Lung (tissue), 13 donors: ENCODE data around the gene NCSTN. TPM values are rescaled to one million over a fixed set of nuclear protein-coding genes. Genes with fewer than 3 reads are reported as not detected.

Source experiments
- ATAC-seq: fragments of 200-7000 bp; cut with Tn5 transposase; one replicate; pipeline ENCODE4 v1.9.1; 2020; ENCODE audit warnings: moderate number of reproducible peaks; ENCODE audit not compliant: insufficient read depth, low FRiP score
- DNase-seq, 3 donors: peaks; one replicate each; pipeline ENCODE4 v3.0.0-alpha.2; 2013 to 2017
- H3K27ac ChIP-seq, 2 donors: one replicate each; pipeline ENCODE4 v1.5.1; 2013; ENCODE audit warnings: mild to moderate bottlenecking in 2 of 2, moderate library complexity in 2 of 2, control low read depth in 1 of 2, inconsistent platforms in 1 of 2, low read depth in 1 of 2, low read length in 1 of 2
- H3K27me3 ChIP-seq, 3 donors: one replicate each; pipeline ENCODE4 v1.5.1; 2013; ENCODE audit warnings: low read length in 2 of 3; ENCODE audit not compliant: control insufficient read depth in 3 of 3, insufficient read depth in 3 of 3
- H3K36me3 ChIP-seq, 4 donors: one replicate each; pipeline ENCODE4 v1.5.1; 2013; ENCODE audit warnings: low read length in 4 of 4, mild to moderate bottlenecking in 1 of 4, moderate library complexity in 1 of 4; ENCODE audit not compliant: control insufficient read depth in 4 of 4, insufficient read depth in 4 of 4
- H3K4me1 ChIP-seq, 5 donors: one replicate each; pipeline ENCODE4 v1.5.1; 2013; ENCODE audit warnings: low read length in 5 of 5, mild to moderate bottlenecking in 2 of 5, moderate library complexity in 1 of 5; ENCODE audit not compliant: control insufficient read depth in 5 of 5, insufficient read depth in 5 of 5
- H3K4me3 ChIP-seq: one replicate; pipeline ENCODE4 v1.5.1; 2013; ENCODE audit warnings: mild to moderate bottlenecking, control low read depth, moderate library complexity
- H3K9ac ChIP-seq, 2 donors: one replicate each; pipeline ENCODE4 v1.5.1; 2013; ENCODE audit warnings: low read length in 2 of 2, control low read depth in 1 of 2; ENCODE audit not compliant: insufficient read depth in 1 of 2
- H3K9me3 ChIP-seq, 4 donors: one replicate each; pipeline ENCODE4 v1.5.1; 2013; ENCODE audit warnings: low read length in 3 of 4, mild to moderate bottlenecking in 1 of 4, moderate library complexity in 1 of 4; ENCODE audit not compliant: control insufficient read depth in 4 of 4, insufficient read depth in 3 of 4
- WGBS, 2 donors: extraction: QIAGEN DNeasy Blood & Tissue Kit; methylation state at CpG; one replicate each; pipeline ENCODE4 v1.1.7; 2013; 5-methylcytosine and 5-hydroxymethylcytosine counted together
- polyA plus RNA-seq, 2 donors: library from polyadenylated mRNA; stranded (reverse); fragments of 200-250 nt; gene quantifications; one replicate each; pipeline ENCODE4 v1.2.1, GENCODE V29; 2013
- small RNA-seq: library from RNA; depleted of rRNA; stranded (forward); fragments of <200 nt; gene quantifications from one replicate; pipeline ENCODE3, GENCODE V24; 2014; ENCODE audit warnings: low replicate concordance
- total RNA-seq, 2 donors: library from RNA; depleted of rRNA in 1 of 2; stranded (reverse); fragments of >200 nt in 1 of 2; gene quantifications; one replicate each; pipeline ENCODE4 v1.2.1, GENCODE V29; 2014 to 2021
- TF ChIP-seq, protein P1 (sequence below): IDR thresholded peaks from 2 replicates; pipeline ENCODE4 v1.5.1; 2012; ENCODE audit warnings: mild to moderate bottlenecking; ENCODE audit errors: control extremely low read depth, extremely low read depth
- donor health status: control.
- donor health status: control.
- donor health status: Bipolar disorder and iron deficiency.
- donor health status: healthy.
- donor health status: DM: yes; HTN: yes; CAD: no.

Gene NCSTN
- total and polyA plus RNA-seq, 4 donors = 46.5 to 85.9 (median 77.8) TPM

DNA sequence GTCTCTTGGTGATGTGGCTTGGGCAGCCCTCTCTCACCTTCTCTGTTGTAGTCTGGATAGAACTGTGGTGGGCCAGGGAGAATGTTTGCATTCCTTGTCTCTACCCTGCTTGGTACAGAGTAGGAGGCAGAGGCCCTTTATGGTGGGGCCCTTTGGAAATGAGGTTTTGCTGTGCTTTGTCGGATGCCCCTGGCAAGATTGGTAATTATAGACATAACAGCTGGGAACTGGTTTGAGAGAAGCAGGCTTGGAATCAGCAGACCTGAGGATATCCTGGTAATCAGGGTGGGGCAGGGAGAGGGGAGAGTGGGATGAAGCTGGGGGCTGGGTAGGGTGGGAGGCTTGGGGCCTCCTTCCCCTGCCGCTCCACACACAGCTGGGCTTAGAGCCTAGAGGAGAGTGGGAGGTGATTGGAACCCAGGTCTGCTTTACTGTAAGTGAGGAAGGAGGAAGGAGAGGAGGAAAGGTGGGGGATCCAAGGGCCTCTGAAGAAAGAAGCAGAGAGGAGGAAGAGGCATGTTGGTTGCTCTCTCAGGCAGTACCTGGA, 62.2 kb downstream of the NCSTN start:
- H3K27ac ChIP-seq = no peak overlapping the region
- no peak overlapping the region for H3K4me3 ChIP-seq
- no peaks in the 10 kb centered on the region for H3K27me3 ChIP-seq
- H3K4me1 ChIP-seq = peaks cover 3 to 28% (median 8%) of the 10 kb centered on the region in 5 donors
- WGBS, 2 donors = 77 to 81% methylated on average over 2 of the region's 2 CpGs
- no peak for DNase-seq
- no peak for ATAC-seq
- no peaks in the 10 kb centered on the region for H3K36me3 ChIP-seq
- H3K9ac ChIP-seq = no peak overlapping the region
- no peaks in the 10 kb centered on the region for H3K9me3 ChIP-seq
- TF ChIP-seq, protein P1, sequence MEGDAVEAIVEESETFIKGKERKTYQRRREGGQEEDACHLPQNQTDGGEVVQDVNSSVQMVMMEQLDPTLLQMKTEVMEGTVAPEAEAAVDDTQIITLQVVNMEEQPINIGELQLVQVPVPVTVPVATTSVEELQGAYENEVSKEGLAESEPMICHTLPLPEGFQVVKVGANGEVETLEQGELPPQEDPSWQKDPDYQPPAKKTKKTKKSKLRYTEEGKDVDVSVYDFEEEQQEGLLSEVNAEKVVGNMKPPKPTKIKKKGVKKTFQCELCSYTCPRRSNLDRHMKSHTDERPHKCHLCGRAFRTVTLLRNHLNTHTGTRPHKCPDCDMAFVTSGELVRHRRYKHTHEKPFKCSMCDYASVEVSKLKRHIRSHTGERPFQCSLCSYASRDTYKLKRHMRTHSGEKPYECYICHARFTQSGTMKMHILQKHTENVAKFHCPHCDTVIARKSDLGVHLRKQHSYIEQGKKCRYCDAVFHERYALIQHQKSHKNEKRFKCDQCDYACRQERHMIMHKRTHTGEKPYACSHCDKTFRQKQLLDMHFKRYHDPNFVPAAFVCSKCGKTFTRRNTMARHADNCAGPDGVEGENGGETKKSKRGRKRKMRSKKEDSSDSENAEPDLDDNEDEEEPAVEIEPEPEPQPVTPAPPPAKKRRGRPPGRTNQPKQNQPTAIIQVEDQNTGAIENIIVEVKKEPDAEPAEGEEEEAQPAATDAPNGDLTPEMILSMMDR = no peak

DNA sequence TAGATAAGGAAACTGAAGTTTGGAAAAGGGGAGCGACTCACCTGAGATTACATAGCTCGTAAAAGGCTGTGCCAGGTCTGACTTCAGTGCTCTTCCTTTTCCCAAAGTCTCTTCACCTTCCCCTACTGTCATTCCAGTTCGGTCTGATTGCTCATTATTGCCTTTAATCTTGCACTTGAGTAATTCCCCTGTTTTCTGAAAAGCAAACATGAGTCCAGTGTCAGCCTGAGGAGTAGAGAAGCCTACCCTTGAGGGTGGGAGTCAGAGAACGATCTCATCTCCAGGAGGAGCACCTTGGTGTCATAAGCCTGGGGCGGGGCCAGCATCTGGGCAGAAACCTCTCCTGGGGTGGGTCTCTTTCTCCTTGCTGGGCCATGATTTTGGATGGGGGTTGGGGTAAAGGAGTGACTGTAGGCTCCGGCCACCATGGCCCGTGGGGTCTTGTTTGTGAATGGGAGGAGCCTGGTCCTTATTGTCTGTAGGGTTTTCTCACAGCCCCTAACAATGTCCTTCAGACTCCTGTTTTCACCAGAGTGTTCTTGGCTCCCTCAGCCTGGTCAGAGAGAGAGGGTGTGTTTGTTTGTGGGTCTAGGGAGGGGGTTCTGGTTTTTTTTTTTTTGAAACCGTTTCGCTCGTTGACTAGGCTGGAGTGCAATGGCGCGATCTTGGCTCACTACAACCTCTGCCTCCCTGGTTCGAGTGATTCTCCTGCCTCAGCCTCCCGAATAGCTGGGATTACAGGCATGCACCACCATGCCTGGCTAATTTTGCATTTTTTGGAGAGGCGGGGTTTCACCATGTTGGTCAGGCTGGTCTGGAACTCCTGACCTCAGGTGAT, 63.2 kb downstream of the NCSTN start:
- TF ChIP-seq, protein P1 = no peak
- Histone ChIP-seq H3K9ac (no peak overlapping the region), H3K27ac (no peak overlapping the region), H3K4me1 (peaks cover 2 to 36% (median 8%) of the 10 kb centered on the region in 5 donors), H3K27me3 (no peaks in the 10 kb centered on the region), H3K4me3 (no peak overlapping the region), H3K36me3 (no peaks in the 10 kb centered on the region), H3K9me3 (no peaks in the 10 kb centered on the region)
- 87 to 92% methylated on average over 15 of the region's 15 CpGs for WGBS, 2 donors
- DNase-seq (no peak), ATAC-seq (no peak)

DNA sequence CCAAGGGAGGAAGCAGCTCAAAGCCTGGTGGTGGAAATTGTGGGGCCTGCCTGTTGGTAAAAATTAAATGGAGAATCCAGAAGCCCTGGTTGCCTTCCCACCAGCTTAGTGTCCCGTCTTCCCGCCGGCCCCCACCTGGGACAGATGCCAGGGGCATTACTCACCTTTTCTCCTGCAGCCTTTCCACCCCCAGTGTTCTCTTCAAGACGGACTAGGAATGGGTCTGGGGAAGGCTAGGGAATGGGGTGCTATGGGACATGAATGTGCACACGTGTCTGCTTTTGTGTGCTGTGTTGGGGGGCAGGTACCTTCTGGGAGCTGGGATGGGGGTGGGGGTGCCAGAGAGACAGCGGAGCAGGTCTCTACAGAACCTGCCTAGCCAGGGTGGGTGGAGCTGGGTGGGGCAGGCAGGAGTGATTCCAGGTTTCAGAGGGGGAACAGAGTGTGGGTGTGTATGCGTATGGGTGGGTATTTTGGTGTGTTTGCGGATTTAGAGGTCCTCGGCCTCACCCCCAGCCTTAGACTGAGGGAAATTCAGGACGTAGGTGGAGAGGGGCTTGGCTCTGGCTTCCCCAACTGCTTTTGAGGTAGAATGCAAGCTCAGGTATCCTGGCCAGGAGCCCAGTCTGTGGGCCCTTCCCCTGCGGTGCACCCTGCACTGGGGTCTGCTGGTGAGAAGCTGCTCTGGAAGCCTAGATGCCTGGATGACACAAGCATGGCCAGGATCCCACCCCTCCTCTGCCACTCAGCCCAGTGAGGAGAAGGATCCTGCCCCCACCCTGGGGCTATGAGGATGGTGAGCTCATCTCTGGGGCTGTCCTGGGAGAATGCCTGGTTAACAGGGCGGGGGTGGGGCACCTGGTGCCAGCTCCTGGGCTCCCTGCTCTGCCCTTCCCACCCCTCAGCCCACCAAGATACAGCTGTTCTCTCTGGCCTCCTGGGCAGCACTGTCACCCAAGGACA, 64.9 kb downstream of the NCSTN start:
- Histone ChIP-seq H3K9ac (no peak overlapping the region), H3K36me3 (no peaks in the 10 kb centered on the region), H3K4me1 (peaks cover 0 to 23% (median 4%) of the 10 kb centered on the region in 5 donors), H3K9me3 (no peaks in the 10 kb centered on the region), H3K27me3 (no peaks in the 10 kb centered on the region), H3K27ac (no peak overlapping the region), H3K4me3 (no peak overlapping the region)
- peak in 1 of 3 donors; percentile 14 for DNase-seq
- 81 to 88% methylated on average over 12 of the region's 12 CpGs for WGBS, 2 donors
- ATAC-seq = no peak
- TF ChIP-seq, protein P1 = no peak

Small RNA genes lying within 50 kb of the gene (small RNA-seq; reads per million reads assigned to genes)
- gene RF00019 (not detected), gene RNU4-42P (0.06 reads per million)

Other genes starting within 250 kb of the NCSTN start
- gene IGSF8, start 244.8 kb upstream of the NCSTN start, total RNA-seq = 10 to 100 TPM; 23.5 to 39.5 TPM
- gene IGSF8, start 244.8 kb upstream of the NCSTN start, polyA plus RNA-seq = 10 to 100 TPM; 25.8 to 27.7 TPM
- 1 to 10 TPM; 4.8 to 7.9 TPM for gene ATP1A2, start 227.6 kb upstream of the NCSTN start, total RNA-seq
- 1 to 10 TPM; 1.1 to 1.5 TPM for gene ATP1A2, start 227.6 kb upstream of the NCSTN start, polyA plus RNA-seq
- under 1 TPM in 1 of 2 donors, not detected in 1; 0.06 TPM for gene ATP1A4, start 191.8 kb upstream of the NCSTN start, total RNA-seq
- gene ATP1A4, start 191.8 kb upstream of the NCSTN start, polyA plus RNA-seq = under 1 TPM; 0.08 to 0.09 TPM
- under 1 TPM; 0.25 to 0.37 TPM for gene CASQ1, start 152.8 kb upstream of the NCSTN start, total RNA-seq
- under 1 TPM; 0.08 to 0.26 TPM for gene CASQ1, start 152.8 kb upstream of the NCSTN start, polyA plus RNA-seq
- gene PEA15, start 138.0 kb upstream of the NCSTN start, total RNA-seq = 100 to 1,000 TPM in 1 of 2 donors, 10 to 100 TPM in 1; 76.0 to 133 TPM
- gene PEA15, start 138.0 kb upstream of the NCSTN start, polyA plus RNA-seq = 100 to 1,000 TPM; 139 to 261 TPM
- 100 to 1,000 TPM; 104 to 207 TPM for gene DCAF8, start 80.8 kb upstream of the NCSTN start, total RNA-seq
- gene DCAF8, start 80.8 kb upstream of the NCSTN start, polyA plus RNA-seq = 10 to 100 TPM; 64.0 to 72.4 TPM
- 10 to 100 TPM; 55.9 to 60.7 TPM for gene PEX19, start 58.2 kb upstream of the NCSTN start, total RNA-seq
- gene PEX19, start 58.2 kb upstream of the NCSTN start, polyA plus RNA-seq = 10 to 100 TPM; 13.1 to 33.0 TPM
- gene COPA, start 133 bp upstream of the NCSTN start, total RNA-seq = 100 to 1,000 TPM; 158 to 159 TPM
- gene COPA, start 133 bp upstream of the NCSTN start, polyA plus RNA-seq = 10 to 100 TPM; 64.6 to 91.4 TPM
- gene NHLH1, start 23.7 kb downstream of the NCSTN start, total RNA-seq = under 1 TPM; 0.09 to 0.18 TPM
- gene NHLH1, start 23.7 kb downstream of the NCSTN start, polyA plus RNA-seq = under 1 TPM; 0.12 to 0.21 TPM
- gene VANGL2, start 57.2 kb downstream of the NCSTN start, total RNA-seq = 10 to 100 TPM in 1 of 2 donors, 1 to 10 TPM in 1; 2.7 to 13.9 TPM
- gene VANGL2, start 57.2 kb downstream of the NCSTN start, polyA plus RNA-seq = 1 to 10 TPM; 1.3 to 1.7 TPM
- gene SLAMF6, start 179.9 kb downstream of the NCSTN start, total RNA-seq = 1 to 10 TPM; 1.9 to 2.4 TPM
- gene SLAMF6, start 179.9 kb downstream of the NCSTN start, polyA plus RNA-seq = 1 to 10 TPM in 1 of 2 donors, under 1 TPM in 1; 0.73 to 2.4 TPM
- 10 to 100 TPM; 10.8 to 18.8 TPM for gene CD84, start 236.1 kb downstream of the NCSTN start, total RNA-seq
- gene CD84, start 236.1 kb downstream of the NCSTN start, polyA plus RNA-seq = 10 to 100 TPM in 1 of 2 donors, 1 to 10 TPM in 1; 1.9 to 10.7 TPM